Keratinocyte (primary cell): ENCODE results near the gene WLS.

Source experiments
- CTCF ChIP-seq, 3 experiments: IDR thresholded peaks in 1 of 3; conservative IDR thresholded peaks in 1 of 3; optimal IDR thresholded peaks in 1 of 3; 2 replicates in 2 of 3; 3 replicates in 1 of 3; pipeline versions ENCODE3 to v1.5.1; 2011; ENCODE audit warnings: low read length in 3 of 3, mild to moderate bottlenecking in 3 of 3, moderate library complexity in 2 of 3, control low read depth in 1 of 3, inconsistent platforms in 1 of 3; ENCODE audit not compliant: insufficient read depth in 2 of 3; ENCODE audit errors: extremely low read depth in 1 of 3
- EZH2 ChIP-seq: IDR thresholded peaks from one replicate; pipeline ENCODE4 v1.6.1; 2012; ENCODE audit warnings: inconsistent platforms, mild to moderate bottlenecking, low read length, moderate library complexity

DNA sequence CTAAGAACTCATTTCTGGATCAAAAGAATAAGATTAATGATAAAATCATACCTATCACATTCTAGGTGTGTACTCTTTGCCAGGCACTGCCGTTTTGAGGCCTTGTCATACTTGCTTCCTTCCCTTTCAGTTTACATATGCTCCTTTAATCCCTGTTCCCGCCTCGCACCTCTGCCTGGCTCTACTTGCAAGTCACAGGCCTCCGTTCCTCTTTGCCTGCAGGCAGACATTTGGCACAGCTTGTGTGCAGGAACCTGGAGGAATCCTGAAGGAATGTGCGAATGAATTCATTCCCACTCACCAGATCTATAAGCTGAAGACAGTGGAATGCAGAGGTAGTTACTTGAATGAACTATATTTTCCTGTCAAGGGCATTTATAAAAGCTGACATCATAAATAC lies 13.8 kb downstream of the WLS start:
- no peak for TF ChIP-seq CTCF (optimal IDR thresholded peaks at IDR 0.05 in 1 of 3, IDR thresholded peaks at IDR 0.05 in 1 of 3, conservative IDR thresholded peaks at IDR 0.05 in 1 of 3; ENCODE audit: extremely low read depth in 1 of 3, insufficient read depth in 2 of 3, low read length in 3 of 3)
- TF ChIP-seq EZH2 = no peak
